ENCODE measurements around the gene IP6K1. TPM values are rescaled to one million over a fixed set of nuclear protein-coding genes. Genes with fewer than 3 reads are reported as not detected.
"Not testable (repeated sequence)": the region's sequence is repeated elsewhere in the genome, so short reads cannot be mapped to it uniquely, and the experiment has no call there.

The IP6K1 gene
- total RNA-seq, 3 donors from 2014 or later = 37.2 to 39.0 (median 38.2) TPM

- Mint-ChIP-seq H3K36me3 (ENCODE audit: insufficient read depth) (peaks cover 5% of the 10 kb centered on the region), H3K27me3 (ENCODE audit: low read depth) (no peaks in the 10 kb centered on the region), H3K4me1 (ENCODE audit: low read depth) (peaks cover 21% of the 10 kb centered on the region), H3K9me3 (no peaks in the 10 kb centered on the region), H3K4me3 (no peak overlapping the region)
- no peak for ATAC-seq
- no peak for DNase-seq
Measured at GRCh38 chr3:49761661-49762060, 24.7 kb downstream of the IP6K1 start.

GRCh38 chr3:49759226-49759625 lies 27.1 kb downstream of the IP6K1 start:
- no peak for DNase-seq
- ATAC-seq = no peak
- Mint-ChIP-seq H3K4me3 (no peak overlapping the region), H3K9me3 (no peaks in the 10 kb centered on the region), H3K4me1 (ENCODE audit: low read depth) (peaks cover 29% of the 10 kb centered on the region), H3K27me3 (ENCODE audit: low read depth) (no peaks in the 10 kb centered on the region), H3K36me3 (ENCODE audit: insufficient read depth) (peaks cover 3% of the 10 kb centered on the region)

- Mint-ChIP-seq H3K36me3 (ENCODE audit: insufficient read depth) (peaks cover 5% of the 10 kb centered on the region), H3K4me1 (ENCODE audit: low read depth) (peaks cover 39% of the 10 kb centered on the region), H3K4me3 (no peak overlapping the region), H3K27me3 (ENCODE audit: low read depth) (no peaks in the 10 kb centered on the region), H3K9me3 (no peaks in the 10 kb centered on the region)
- DNase-seq (no peak), ATAC-seq (no peak)
Measured at GRCh38 chr3:49757197-49757596, 29.1 kb downstream of the IP6K1 start.

- ATAC-seq (no peak), DNase-seq (no peak)
- H3K9me3 Mint-ChIP-seq = no peaks in the 10 kb centered on the region
- H3K36me3 Mint-ChIP-seq (ENCODE audit: insufficient read depth) = peaks cover 5% of the 10 kb centered on the region
- no peak overlapping the region for H3K4me3 Mint-ChIP-seq
- H3K27me3 Mint-ChIP-seq (ENCODE audit: low read depth) = no peaks in the 10 kb centered on the region
- H3K4me1 Mint-ChIP-seq (ENCODE audit: low read depth) = peaks cover 39% of the 10 kb centered on the region
Measured at GRCh38 chr3:49756036-49756435, 30.3 kb downstream of the IP6K1 start.

GRCh38 chr3:49754536-49754935 lies 31.8 kb downstream of the IP6K1 start:
- Mint-ChIP-seq H3K36me3 (ENCODE audit: insufficient read depth) (peaks cover 5% of the 10 kb centered on the region), H3K27me3 (ENCODE audit: low read depth) (no peaks in the 10 kb centered on the region), H3K9me3 (no peaks in the 10 kb centered on the region), H3K4me1 (ENCODE audit: low read depth) (peaks cover 35% of the 10 kb centered on the region), H3K4me3 (no peak overlapping the region)
- DNase-seq (no peak), ATAC-seq (no peak)

GRCh38 chr3:49751501-49751900 lies 34.8 kb downstream of the IP6K1 start:
- H3K9me3 Mint-ChIP-seq = no peaks in the 10 kb centered on the region
- DNase-seq (no peak), ATAC-seq (no peak)
- no peak overlapping the region for H3K4me3 Mint-ChIP-seq
- H3K4me1 Mint-ChIP-seq (ENCODE audit: low read depth) = peaks cover 23% of the 10 kb centered on the region
- H3K36me3 Mint-ChIP-seq (ENCODE audit: insufficient read depth) = peaks cover 10% of the 10 kb centered on the region
- H3K27me3 Mint-ChIP-seq (ENCODE audit: low read depth) = no peaks in the 10 kb centered on the region

- DNase-seq (no peak), ATAC-seq (no peak)
- Mint-ChIP-seq H3K9me3 (no peaks in the 10 kb centered on the region), H3K4me1 (ENCODE audit: low read depth) (peaks cover 14% of the 10 kb centered on the region), H3K27me3 (ENCODE audit: low read depth) (no peaks in the 10 kb centered on the region), H3K4me3 (no peak overlapping the region), H3K36me3 (ENCODE audit: insufficient read depth) (peaks cover 11% of the 10 kb centered on the region)
Measured at GRCh38 chr3:49750056-49750455, 36.3 kb downstream of the IP6K1 start.

GRCh38 chr3:49748874-49749273 lies 37.5 kb downstream of the IP6K1 start:
- H3K4me1 Mint-ChIP-seq (ENCODE audit: low read depth); DNase-seq; H3K9me3 Mint-ChIP-seq; ATAC-seq; H3K27me3 Mint-ChIP-seq (ENCODE audit: low read depth); H3K4me3 Mint-ChIP-seq: not testable (repeated sequence)
- peaks cover 16% of the 10 kb centered on the region for H3K36me3 Mint-ChIP-seq (ENCODE audit: insufficient read depth)

- no peak for DNase-seq
- Mint-ChIP-seq H3K4me1 (ENCODE audit: low read depth) (peaks cover 2% of the 10 kb centered on the region), H3K4me3 (no peak overlapping the region), H3K36me3 (ENCODE audit: insufficient read depth) (peaks cover 13% of the 10 kb centered on the region), H3K27me3 (ENCODE audit: low read depth) (no peaks in the 10 kb centered on the region), H3K9me3 (no peaks in the 10 kb centered on the region)
- ATAC-seq = no peak
Measured at GRCh38 chr3:49747792-49748480, 38.4 kb downstream of the IP6K1 start.

- DNase-seq = no peak
- Mint-ChIP-seq H3K4me3 (no peak overlapping the region), H3K36me3 (ENCODE audit: insufficient read depth) (peaks cover 13% of the 10 kb centered on the region), H3K9me3 (no peaks in the 10 kb centered on the region), H3K27me3 (ENCODE audit: low read depth) (no peaks in the 10 kb centered on the region), H3K4me1 (ENCODE audit: low read depth) (peaks cover 2% of the 10 kb centered on the region)
- no peak for ATAC-seq
Measured at GRCh38 chr3:49745986-49746385, 40.4 kb downstream of the IP6K1 start.

GRCh38 chr3:49740427-49740826 lies 45.9 kb downstream of the IP6K1 start:
- Mint-ChIP-seq H3K4me3 (no peak overlapping the region), H3K9me3 (no peaks in the 10 kb centered on the region), H3K27me3 (ENCODE audit: low read depth) (no peaks in the 10 kb centered on the region), H3K4me1 (ENCODE audit: low read depth) (peaks cover 9% of the 10 kb centered on the region), H3K36me3 (ENCODE audit: insufficient read depth) (peaks cover 23% of the 10 kb centered on the region)
- ATAC-seq = no peak
- DNase-seq = no peak

- H3K36me3 Mint-ChIP-seq (ENCODE audit: insufficient read depth) = peaks cover 22% of the 10 kb centered on the region
- H3K9me3 Mint-ChIP-seq = no peaks in the 10 kb centered on the region
- DNase-seq (no peak), ATAC-seq (no peak)
- H3K4me3 Mint-ChIP-seq = no peak overlapping the region
- H3K27me3 Mint-ChIP-seq (ENCODE audit: low read depth) = no peaks in the 10 kb centered on the region
- H3K4me1 Mint-ChIP-seq (ENCODE audit: low read depth) = peaks cover 6% of the 10 kb centered on the region
Measured at GRCh38 chr3:49738067-49738713, 48.2 kb downstream of the IP6K1 start.

GRCh38 chr3:49734752-49735151 lies 51.6 kb downstream of the IP6K1 start:
- no peak for ATAC-seq
- no peak for DNase-seq
- H3K36me3 Mint-ChIP-seq (ENCODE audit: insufficient read depth) = peaks cover 28% of the 10 kb centered on the region

GRCh38 chr3:49733551-49733950 lies 52.8 kb downstream of the IP6K1 start:
- ATAC-seq (no peak), DNase-seq (no peak)
- Mint-ChIP-seq H3K9me3 (no peaks in the 10 kb centered on the region), H3K36me3 (ENCODE audit: insufficient read depth) (peaks cover 27% of the 10 kb centered on the region), H3K4me1 (ENCODE audit: low read depth) (peaks cover 3% of the 10 kb centered on the region), H3K4me3 (no peak overlapping the region), H3K27me3 (ENCODE audit: low read depth) (no peaks in the 10 kb centered on the region)

More at GRCh38 chr3:49734752-49735151, 51.6 kb downstream of the IP6K1 start:
- Mint-ChIP-seq H3K4me3 (no peak overlapping the region), H3K27me3 (ENCODE audit: low read depth) (no peaks in the 10 kb centered on the region), H3K9me3 (no peaks in the 10 kb centered on the region), H3K4me1 (ENCODE audit: low read depth) (peaks cover 6% of the 10 kb centered on the region)

GRCh38 chr3:49732597-49732996 lies 53.7 kb downstream of the IP6K1 start:
- ATAC-seq (no peak), DNase-seq (no peak)
- Mint-ChIP-seq H3K36me3 (ENCODE audit: insufficient read depth) (peaks cover 21% of the 10 kb centered on the region), H3K27me3 (ENCODE audit: low read depth) (no peaks in the 10 kb centered on the region), H3K4me3 (no peak overlapping the region), H3K9me3 (no peaks in the 10 kb centered on the region), H3K4me1 (ENCODE audit: low read depth) (no peaks in the 10 kb centered on the region)
